RWPE1 (cell line): ENCODE measurements around the gene DPP6.

ENCODE experiments used
- CTCF ChIA-PET: fragments of 350-600 bp; sonication (Branson Sonifier 250); formaldehyde crosslinking; extraction: SDS; loops from one replicate; lab custom pipeline; 2021; lab: Yijun Ruan, JAX
- POLR2A ChIA-PET: fragments of 400-600 bp; formaldehyde crosslinking; extraction: SDS; loops from one replicate; lab custom pipeline; 2020; ENCODE audit warnings: antibody characterized with exemption; ENCODE audit not compliant: low non-redundant PET; lab: Yijun Ruan, JAX
- DNase-seq: peaks from one replicate; pipeline ENCODE4 v3.0.0; 2012; ENCODE audit warnings: low spot score
- H3K27ac ChIP-seq: fragments of 450-650 bp; 2 replicates; pipeline ENCODE4 v1.5.1; 2017
- CTCF ChIP-seq: fragments of 450-650 bp; conservative IDR thresholded peaks from 2 replicates; pipeline ENCODE4 v1.5.1; 2017; ENCODE audit warnings: low read depth, mild to moderate bottlenecking

The DPP6 gene

GRCh38 chr7:154907651-154908620, 855.7 kb downstream of the DPP6 start:
- CTCF ChIA-PET, result interaction anchor here (0.6 kb wide), 1 partner anchor 239 kb away, joined by 3 read pairs; no protein-coding TSS in a partner anchor
- POLR2A ChIA-PET, result no interaction called here
- no peak for TF ChIP-seq CTCF
- H3K27ac ChIP-seq, result no peak overlapping the region
- DNase-seq, result no peak

GRCh38 chr7:154909241-154910105, 857.3 kb downstream of the DPP6 start:
- POLR2A ChIA-PET, result no interaction called here
- CTCF ChIA-PET, result no interaction called here
- H3K27ac ChIP-seq, result no peak overlapping the region
- no peak for TF ChIP-seq CTCF
- DNase-seq, result no peak

DNA sequence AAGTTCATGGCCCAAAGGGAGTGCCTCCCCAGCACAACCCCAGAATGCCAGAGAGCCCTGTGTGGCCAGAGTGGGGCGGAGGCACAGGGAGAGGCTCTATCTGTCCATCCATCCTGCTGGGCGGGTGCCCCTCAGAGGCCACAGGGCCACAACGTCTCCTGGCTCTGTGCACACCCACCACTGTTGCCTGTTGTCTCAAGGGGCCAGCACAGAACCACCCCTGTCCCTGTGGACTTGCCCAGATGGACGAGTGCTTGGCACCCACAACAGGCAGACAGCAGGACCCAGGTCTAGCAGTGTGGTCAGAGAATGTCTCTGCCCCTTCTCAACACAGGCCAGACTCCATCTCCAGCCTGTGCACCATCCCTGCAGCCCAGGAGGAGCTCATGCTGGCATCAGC, 857.9 kb downstream of the DPP6 start:
- CTCF ChIA-PET, result no interaction called here
- DNase-seq, result no peak
- POLR2A ChIA-PET, result no interaction called here
- no peak for TF ChIP-seq CTCF
- H3K27ac ChIP-seq, result no peak overlapping the region

- no peak for TF ChIP-seq CTCF
- ChIA-PET POLR2A (no interaction called here), CTCF (no interaction called here)
- no peak overlapping the region for H3K27ac ChIP-seq
- DNase-seq, result no peak
These were observed 858.8 kb downstream of the DPP6 start for GRCh38 chr7:154910977-154911376.

DNA sequence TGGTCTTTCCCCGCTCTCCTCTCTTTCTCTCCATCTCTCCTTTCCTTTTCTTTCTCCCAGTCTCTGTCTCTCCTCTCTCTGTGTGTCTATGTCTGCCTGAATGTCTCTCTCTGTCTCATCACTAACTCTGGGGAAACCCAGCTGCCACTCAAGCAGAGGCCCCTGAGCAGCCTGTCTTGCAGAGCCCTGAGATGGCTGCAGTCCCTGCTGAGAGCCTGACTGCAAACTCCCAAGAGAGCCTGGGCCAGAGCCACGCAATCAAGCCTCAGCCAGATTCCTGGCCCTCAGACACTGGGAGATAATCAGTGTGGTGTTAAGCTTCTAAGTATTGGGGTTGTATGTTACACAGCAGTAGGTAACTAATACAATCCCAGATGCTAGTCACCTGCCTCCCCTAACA, 859.2 kb downstream of the DPP6 start:
- CTCF ChIA-PET, result no interaction called here
- H3K27ac ChIP-seq, result no peak overlapping the region
- POLR2A ChIA-PET, result no interaction called here
- DNase-seq, result no peak
- no peak for TF ChIP-seq CTCF

DNA sequence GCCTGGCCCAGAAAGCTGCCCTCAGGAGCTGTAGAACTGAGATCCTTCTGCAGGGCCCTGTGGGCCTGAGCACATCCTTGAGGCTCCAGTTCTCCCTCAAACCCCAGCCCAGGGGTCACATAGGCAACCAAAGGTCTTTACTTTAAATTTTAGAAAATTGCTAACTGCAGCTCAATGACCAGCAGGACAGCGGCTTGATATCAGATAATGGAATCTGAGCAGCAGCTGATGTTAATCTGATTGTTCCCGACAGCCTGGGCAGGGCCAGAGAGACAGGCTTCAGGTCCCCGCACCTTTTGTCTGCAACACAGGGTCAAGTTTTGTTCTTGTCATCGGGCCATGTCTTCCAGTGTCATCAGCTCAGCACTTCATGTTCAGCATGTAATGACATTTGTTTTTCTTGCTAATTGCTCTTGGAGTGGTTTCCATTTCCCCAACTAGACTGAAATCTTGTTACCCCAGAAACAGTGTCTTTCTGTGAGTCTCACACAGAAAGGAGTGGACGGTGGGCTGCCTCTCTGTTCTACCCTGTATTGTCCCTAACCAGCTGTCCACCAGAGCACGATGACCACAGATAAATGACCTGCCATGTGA, 859.8 kb downstream of the DPP6 start:
- ChIA-PET POLR2A (no interaction called here), CTCF (no interaction called here)
- no peak overlapping the region for H3K27ac ChIP-seq
- TF ChIP-seq CTCF, result no peak
- DNase-seq, result no peak
